Epithelial cell of esophagus (primary cell): ENCODE results near the gene DTX4.

Source experiments
- DNase-seq: peaks from one replicate; pipeline ENCODE4 v3.0.0; 2010; ENCODE audit warnings: low read depth
- H3K4me3 ChIP-seq: 2 replicates; pipeline ENCODE4 v1.5.1; 2011; ENCODE audit warnings: mild to moderate bottlenecking, low read length, control low read depth
- TF ChIP-seq, protein P1 (sequence below): IDR thresholded peaks from 2 replicates; pipeline ENCODE4 v1.5.1; 2011; ENCODE audit warnings: low read depth, mild to moderate bottlenecking, low read length, control low read depth, inconsistent platforms; ENCODE audit not compliant: insufficient read depth; ENCODE audit errors: missing control alignments

The DTX4 gene

DNA sequence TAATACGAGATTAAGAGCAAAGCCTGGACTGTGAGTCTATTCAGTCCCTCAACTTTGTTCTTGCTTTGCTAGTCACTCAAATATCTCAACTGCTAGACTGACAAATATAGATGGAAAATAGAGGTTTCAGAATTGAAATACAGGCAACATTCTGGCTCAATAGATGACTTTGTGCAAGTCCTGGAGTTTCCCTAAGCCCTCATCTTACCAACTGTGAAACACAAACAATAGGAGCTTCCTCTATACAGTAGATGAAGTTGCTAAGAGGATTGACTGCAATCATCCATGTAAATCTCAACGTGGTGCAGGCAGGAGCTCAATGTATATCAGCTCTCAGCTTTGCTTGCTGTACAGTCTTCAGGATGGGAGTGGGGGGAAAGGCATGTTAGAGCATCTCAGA lies 47.0 kb downstream of the DTX4 start:
- no peak overlapping the region for H3K4me3 ChIP-seq
- DNase-seq = no peak
- TF ChIP-seq, protein P1, sequence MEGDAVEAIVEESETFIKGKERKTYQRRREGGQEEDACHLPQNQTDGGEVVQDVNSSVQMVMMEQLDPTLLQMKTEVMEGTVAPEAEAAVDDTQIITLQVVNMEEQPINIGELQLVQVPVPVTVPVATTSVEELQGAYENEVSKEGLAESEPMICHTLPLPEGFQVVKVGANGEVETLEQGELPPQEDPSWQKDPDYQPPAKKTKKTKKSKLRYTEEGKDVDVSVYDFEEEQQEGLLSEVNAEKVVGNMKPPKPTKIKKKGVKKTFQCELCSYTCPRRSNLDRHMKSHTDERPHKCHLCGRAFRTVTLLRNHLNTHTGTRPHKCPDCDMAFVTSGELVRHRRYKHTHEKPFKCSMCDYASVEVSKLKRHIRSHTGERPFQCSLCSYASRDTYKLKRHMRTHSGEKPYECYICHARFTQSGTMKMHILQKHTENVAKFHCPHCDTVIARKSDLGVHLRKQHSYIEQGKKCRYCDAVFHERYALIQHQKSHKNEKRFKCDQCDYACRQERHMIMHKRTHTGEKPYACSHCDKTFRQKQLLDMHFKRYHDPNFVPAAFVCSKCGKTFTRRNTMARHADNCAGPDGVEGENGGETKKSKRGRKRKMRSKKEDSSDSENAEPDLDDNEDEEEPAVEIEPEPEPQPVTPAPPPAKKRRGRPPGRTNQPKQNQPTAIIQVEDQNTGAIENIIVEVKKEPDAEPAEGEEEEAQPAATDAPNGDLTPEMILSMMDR = no peak

DNA sequence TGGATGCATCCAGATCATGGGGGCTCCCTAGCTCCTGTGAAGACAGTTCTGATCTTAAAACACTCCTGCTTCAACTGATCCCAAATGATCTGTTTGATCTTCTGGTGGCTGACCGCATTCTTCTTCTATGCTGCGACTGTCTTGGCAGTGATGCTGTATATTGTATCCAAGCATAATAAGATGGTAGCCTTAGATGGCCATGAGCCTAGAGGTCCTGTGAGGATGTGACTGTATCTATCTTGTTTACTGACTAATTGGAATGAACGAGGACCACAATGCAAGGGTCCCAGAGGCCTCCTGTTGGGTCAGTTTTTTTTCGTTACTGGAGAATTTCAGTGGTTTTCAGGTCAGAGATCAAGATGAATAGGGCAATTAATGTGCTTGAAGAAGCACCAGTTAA lies 47.9 kb downstream of the DTX4 start:
- DNase-seq = no peak
- TF ChIP-seq, protein P1 = no peak

DNA sequence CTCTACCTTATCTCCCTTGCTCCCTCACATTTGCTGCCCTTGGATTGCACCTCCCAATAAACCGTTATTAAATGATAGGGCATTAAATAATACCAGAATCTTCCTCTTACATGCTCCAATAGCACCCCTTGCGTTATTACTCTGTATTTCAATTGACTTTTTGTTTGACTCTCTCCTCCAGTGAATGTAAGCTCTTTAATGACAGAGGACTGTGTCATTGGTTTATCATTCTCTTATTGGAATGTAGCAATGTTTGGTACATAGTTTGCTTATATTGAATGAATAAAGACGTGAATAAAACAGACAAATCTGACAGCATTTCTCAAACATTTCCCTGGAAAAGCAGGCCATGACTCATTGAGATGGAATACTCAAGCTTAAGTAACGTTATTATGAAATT lies 49.5 kb downstream of the DTX4 start:
- TF ChIP-seq, protein P1 = peak; percentile 7
- H3K4me3 ChIP-seq = no peak overlapping the region
- DNase-seq = peak; percentile 82

More for the DNA sequence above, 47.9 kb downstream of the DTX4 start:
- no peak overlapping the region for H3K4me3 ChIP-seq

DNA sequence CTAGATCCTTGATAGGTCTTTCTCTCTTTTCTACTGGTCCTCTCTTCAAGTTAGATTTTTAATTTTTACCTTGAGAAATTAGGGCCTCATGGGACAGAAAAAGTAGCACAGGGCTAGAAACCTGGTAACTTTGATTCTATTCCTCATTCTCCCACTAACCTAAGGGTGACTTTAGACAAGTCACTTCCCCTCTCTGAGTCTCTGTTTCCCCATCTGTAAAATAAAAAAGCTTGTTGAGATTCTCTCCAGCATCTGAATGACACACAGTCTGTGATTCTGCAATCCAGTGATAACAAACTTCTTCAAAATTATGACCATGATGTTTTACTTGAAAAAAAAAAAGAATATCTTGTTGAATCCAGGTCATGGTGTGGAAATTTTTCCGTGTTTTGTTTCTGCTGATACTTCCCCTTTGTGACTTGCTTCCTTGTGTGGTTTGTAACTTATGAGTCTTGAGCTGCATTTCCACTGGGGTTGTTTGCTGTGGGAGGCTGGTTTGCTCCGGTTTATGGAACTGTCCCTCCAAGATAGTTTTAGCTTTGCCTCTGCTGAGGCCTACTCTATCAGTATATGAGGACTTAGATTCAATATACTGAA lies 50.6 kb downstream of the DTX4 start:
- no peak overlapping the region for H3K4me3 ChIP-seq
- DNase-seq = no peak

DNA sequence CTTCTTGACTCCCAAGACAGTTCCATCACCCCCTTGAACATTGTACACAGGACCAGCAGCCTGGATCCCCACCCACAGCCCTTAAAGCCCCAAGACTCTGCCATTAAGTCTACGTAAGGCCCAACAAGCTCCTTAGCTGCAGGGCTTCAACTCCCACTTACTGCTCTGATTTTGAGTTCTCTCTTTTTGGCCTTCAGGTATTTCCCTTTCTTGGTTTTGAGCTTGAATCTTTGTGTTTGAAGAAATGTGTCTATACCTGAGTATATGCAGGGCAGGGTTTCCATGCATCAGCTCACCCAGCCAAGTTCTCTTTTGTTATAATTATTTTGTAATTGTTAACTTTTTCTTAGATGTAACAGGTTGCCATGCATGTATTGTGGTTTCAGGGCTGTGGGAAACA lies 51.2 kb downstream of the DTX4 start:
- DNase-seq = no peak
- H3K4me3 ChIP-seq = no peak overlapping the region
- TF ChIP-seq, protein P1 = no peak

More for the DNA sequence above, 50.6 kb downstream of the DTX4 start:
- TF ChIP-seq, protein P1 = no peak

DNA sequence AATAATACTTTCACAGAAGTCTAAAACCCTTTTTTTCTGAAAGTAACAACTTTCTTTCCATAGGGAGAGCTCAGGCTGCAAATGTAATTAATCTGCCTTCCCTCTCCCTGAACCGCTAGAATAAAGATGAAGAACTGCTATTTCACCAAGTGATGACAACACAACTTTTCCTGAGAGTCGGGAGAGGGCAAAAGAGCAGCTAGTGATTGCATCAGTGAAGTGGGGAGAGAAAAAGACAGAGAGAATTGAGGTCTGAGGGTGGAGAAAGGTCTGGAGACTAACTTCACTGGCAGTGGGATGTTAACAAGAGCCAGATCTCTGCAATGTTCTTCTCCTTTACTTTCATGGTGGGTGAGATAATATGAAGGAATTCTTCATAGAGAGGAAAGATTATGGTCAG lies 51.7 kb downstream of the DTX4 start:
- DNase-seq = no peak
- TF ChIP-seq, protein P1 = no peak
- H3K4me3 ChIP-seq = no peak overlapping the region

DNA sequence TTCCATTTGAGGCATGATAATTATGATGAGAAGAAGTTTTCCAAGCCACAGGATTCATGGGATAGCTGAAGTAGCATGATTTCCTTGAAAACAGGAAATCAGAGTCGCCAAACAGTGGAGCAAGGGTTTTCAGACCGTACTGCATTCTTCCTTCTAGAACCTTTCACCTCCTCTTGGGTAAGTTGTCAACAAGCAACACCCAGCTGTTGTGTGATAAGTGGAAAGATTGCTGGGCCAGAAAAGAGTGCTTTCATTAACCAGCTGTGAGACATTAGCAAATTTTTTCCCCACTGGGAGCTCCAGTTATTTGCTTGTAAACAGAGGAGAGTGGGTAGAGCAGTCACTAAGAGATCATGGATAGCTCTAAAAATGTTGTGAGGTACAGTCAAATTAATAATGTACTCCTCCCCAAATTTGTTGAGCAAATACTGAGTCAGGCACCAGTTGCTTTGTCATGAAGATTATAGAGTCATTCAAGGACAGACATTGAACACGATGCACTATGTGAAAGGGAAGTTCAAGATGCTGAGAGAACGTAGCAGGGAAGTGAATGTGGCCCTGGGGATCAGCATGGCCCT lies 52.5 kb downstream of the DTX4 start:
- peak; percentile 36 for DNase-seq
- no peak overlapping the region for H3K4me3 ChIP-seq
- TF ChIP-seq, protein P1 = no peak
